Panc1 (cell line): Measurements from ENCODE around the gene SRCAP. TPM values are rescaled to one million over a fixed set of nuclear protein-coding genes. Genes with fewer than 3 reads are reported as not detected.

Source experiments
- ATAC-seq: fragments of 200-7000 bp; cut with Tn5 transposase; 2 replicates; pipeline ENCODE4 v1.9.1; 2020; ENCODE audit warnings: mild to moderate bottlenecking, moderate library complexity
- BruUV-seq: library from RNA; stranded (reverse); fragments of 400-500 nt; replicated peaks from 2 replicates; lab custom pipeline; 2021; lab: Mats Ljungman, UMichigan
- CTCF ChIA-PET: fragments of 300-600 bp; sonication (Branson Sonifier 250); formaldehyde crosslinking; loops from one replicate; lab custom pipeline; 2022; ENCODE audit warnings: antibody characterized with exemption; lab: Charles Lee
- POLR2A ChIA-PET: fragments of 300-600 bp; sonication (Branson Sonifier 250); formaldehyde crosslinking; loops from one replicate; lab custom pipeline; 2022; ENCODE audit warnings: antibody characterized with exemption; lab: Charles Lee
- DNase-seq: peaks from one replicate; pipeline ENCODE4 v3.0.0-alpha.2; 2010; ENCODE audit warnings: low read depth, low spot score
- H3K27ac ChIP-seq: 2 replicates; pipeline ENCODE4 v1.5.1; 2011; ENCODE audit warnings: mild to moderate bottlenecking, low read length, inconsistent platforms
- H3K27me3 ChIP-seq: fragments of 200-500 bp; sonication (Bioruptor generic); 2 replicates; pipeline ENCODE4 v1.6.0; 2014; ENCODE audit warnings: low read length, inconsistent platforms; ENCODE audit not compliant: control insufficient read depth, insufficient read depth
- H3K36me3 ChIP-seq: fragments of 200-500 bp; sonication (Bioruptor generic); 2 replicates; pipeline ENCODE4 v1.5.1; 2014; ENCODE audit warnings: inconsistent platforms, mild to moderate bottlenecking, low read length, moderate library complexity; ENCODE audit not compliant: control insufficient read depth, insufficient read depth
- H3K4me1 ChIP-seq: 2 replicates; pipeline ENCODE4 v1.5.1; 2011; ENCODE audit warnings: inconsistent platforms, mild to moderate bottlenecking, low read length, moderate library complexity; ENCODE audit not compliant: control insufficient read depth, insufficient read depth
- H3K4me3 ChIP-seq, 2 experiments: 2 replicates each; pipeline ENCODE4 v1.5.1; 2011 to 2012; ENCODE audit warnings: low read depth in 2 of 2, low read length in 2 of 2, mild to moderate bottlenecking in 2 of 2, inconsistent platforms in 1 of 2, moderate library complexity in 1 of 2
- H3K9me3 ChIP-seq: fragments of 200-500 bp; sonication (Bioruptor generic); 2 replicates; pipeline ENCODE4 v1.5.1; 2014; ENCODE audit warnings: low read depth, mild to moderate bottlenecking, inconsistent platforms, low read length, moderate library complexity; ENCODE audit not compliant: control insufficient read depth, insufficient read depth
- CTCF ChIP-seq: fragments of 450-650 bp; IDR thresholded peaks from 2 replicates; pipeline ENCODE4 v1.5.1; 2017; ENCODE audit warnings: mild to moderate bottlenecking
- POLR2AphosphoS5 ChIP-seq: IDR thresholded peaks from 2 replicates; pipeline ENCODE4 v1.6.1; 2012; ENCODE audit warnings: mild to moderate bottlenecking, low read depth, low read length, moderate library complexity
- SIN3A ChIP-seq: IDR thresholded peaks from 2 replicates; pipeline ENCODE4 v1.6.1; 2012; ENCODE audit warnings: low read depth, mild to moderate bottlenecking, low read length, moderate library complexity, borderline replicate concordance; ENCODE audit not compliant: insufficient read depth
- TCF7L2 ChIP-seq: IDR thresholded peaks from 2 replicates; pipeline ENCODE4 v1.6.1; 2011; ENCODE audit warnings: mild to moderate bottlenecking, low read depth, low read length, inconsistent platforms
- in situ Hi-C: cut with HindIII; loops from 2 replicates; pipeline ENCODE4 v1.10.0; 2016; ENCODE audit warnings: low sequenced_read_pairs, low pct_unique_long_range_greater_than_20kb
- intact Hi-C: fragments of 100-400 bp; cut with micrococcal nuclease; formaldehyde crosslinking; loops from one replicate; pipeline ENCODE4 v1.10.0; 2022; ENCODE audit not compliant: unreplicated experiment
- total RNA-seq: library from RNA; stranded (reverse); gene quantifications from one replicate; pipeline ENCODE4 v1.2.1, GENCODE V29; 2021; ENCODE audit not compliant: unreplicated experiment
- TF ChIP-seq, protein P1 (sequence below), 2 experiments: IDR thresholded peaks; 2 replicates each; pipeline ENCODE4 v1.6.1; 2011 to 2012; ENCODE audit warnings: low read depth in 2 of 2, control low read depth in 1 of 2, low read length in 1 of 2, mild to moderate bottlenecking in 1 of 2, moderate library complexity in 1 of 2; ENCODE audit not compliant: insufficient read depth in 1 of 2

Gene SRCAP
- total RNA-seq, 1 experiment from 2014 or later: 73.6 TPM

DNA sequence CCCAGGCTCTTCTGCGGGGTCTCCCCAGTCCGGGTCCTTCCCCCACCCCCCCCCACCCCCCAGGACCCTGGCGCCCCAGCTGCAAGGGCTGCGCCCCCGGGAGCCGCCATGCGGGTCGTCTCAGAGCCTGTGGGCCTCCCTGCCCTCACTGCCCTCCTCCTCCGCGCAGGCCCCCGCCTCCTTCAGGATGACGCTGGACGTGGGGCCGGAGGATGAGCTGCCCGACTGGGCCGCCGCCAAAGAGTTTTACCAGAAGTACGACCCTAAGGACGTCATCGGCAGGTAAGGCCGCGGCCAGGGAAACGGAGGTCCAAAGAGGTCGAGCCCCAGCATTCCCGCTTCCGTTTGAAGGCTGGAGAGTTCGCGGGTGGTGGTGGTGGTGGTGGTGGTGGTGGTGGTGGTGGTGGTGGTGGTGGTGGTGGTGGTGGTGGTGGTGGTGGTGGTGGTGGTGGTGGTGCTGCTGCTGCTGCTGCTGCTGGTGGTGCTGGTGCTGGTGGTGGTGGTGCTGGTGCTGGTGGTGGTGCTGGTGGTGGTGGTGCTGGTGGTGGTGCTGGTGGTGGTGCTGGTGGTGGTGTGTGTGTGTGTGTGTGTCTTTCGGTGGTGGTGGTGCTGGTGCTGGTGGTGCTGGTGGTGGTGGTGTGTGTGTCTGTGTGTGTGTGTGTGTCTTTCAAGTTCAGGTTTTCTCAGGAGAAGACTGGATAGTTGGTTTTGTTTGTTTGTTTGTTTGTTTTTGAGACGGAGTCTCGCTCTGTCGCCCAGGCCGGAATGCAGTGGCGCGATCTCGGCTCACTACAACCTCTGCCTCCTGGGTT, 49.9 kb downstream of the SRCAP start:
- ChIA-PET CTCF (interaction anchor here (0.6 kb wide), 1 partner anchor 120 kb away, joined by 6 read pairs; no protein-coding TSS in a partner anchor), POLR2A (no interaction called here)
- intact Hi-C loops (no loop called here), in situ Hi-C loops (no loop called here)
- peak overlapping the region; percentile 61 to 68 for H3K4me3 ChIP-seq
- H3K36me3 ChIP-seq: peaks cover 3% of the 10 kb centered on the region
- TF ChIP-seq SIN3A (no peak; the same call in 1 of the 2 replicates), CTCF (no peak), TCF7L2 (no peak), POLR2AphosphoS5 (no peak)
- TF ChIP-seq, protein P1, sequence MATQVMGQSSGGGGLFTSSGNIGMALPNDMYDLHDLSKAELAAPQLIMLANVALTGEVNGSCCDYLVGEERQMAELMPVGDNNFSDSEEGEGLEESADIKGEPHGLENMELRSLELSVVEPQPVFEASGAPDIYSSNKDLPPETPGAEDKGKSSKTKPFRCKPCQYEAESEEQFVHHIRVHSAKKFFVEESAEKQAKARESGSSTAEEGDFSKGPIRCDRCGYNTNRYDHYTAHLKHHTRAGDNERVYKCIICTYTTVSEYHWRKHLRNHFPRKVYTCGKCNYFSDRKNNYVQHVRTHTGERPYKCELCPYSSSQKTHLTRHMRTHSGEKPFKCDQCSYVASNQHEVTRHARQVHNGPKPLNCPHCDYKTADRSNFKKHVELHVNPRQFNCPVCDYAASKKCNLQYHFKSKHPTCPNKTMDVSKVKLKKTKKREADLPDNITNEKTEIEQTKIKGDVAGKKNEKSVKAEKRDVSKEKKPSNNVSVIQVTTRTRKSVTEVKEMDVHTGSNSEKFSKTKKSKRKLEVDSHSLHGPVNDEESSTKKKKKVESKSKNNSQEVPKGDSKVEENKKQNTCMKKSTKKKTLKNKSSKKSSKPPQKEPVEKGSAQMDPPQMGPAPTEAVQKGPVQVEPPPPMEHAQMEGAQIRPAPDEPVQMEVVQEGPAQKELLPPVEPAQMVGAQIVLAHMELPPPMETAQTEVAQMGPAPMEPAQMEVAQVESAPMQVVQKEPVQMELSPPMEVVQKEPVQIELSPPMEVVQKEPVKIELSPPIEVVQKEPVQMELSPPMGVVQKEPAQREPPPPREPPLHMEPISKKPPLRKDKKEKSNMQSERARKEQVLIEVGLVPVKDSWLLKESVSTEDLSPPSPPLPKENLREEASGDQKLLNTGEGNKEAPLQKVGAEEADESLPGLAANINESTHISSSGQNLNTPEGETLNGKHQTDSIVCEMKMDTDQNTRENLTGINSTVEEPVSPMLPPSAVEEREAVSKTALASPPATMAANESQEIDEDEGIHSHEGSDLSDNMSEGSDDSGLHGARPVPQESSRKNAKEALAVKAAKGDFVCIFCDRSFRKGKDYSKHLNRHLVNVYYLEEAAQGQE (IDR thresholded peaks at IDR 0.05; ENCODE audit: insufficient read depth in 1 of 2, low read depth in 2 of 2, low read length in 1 of 2): no peak
- ATAC-seq (peak; percentile 71), DNase-seq (no peak)
- no peaks in the 10 kb centered on the region for H3K27me3 ChIP-seq
- peaks cover 19% of the 10 kb centered on the region for H3K4me1 ChIP-seq
- no TSS peak for BruUV-seq
- no peak overlapping the region for H3K27ac ChIP-seq
- no peaks in the 10 kb centered on the region for H3K9me3 ChIP-seq

DNA sequence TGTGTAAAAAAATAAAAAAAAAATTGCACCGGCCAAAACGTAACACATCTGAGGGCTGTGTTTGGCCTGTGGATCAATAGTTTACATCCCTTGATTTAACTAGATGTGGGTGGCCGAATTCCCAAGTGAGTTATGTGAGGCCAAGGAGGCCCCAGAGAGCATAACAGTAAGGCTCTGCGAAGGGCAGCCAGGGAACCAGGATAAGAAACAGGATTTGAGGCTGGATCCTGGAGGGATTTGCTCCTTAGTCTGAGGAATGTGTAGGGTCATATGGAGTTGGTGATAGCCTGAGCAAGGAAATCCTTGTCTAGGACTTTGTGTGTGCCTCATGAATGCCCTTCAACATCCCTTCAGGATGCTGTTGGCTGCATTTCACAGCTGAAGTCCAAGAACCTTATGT, 51.2 kb downstream of the SRCAP start:
- no peak for DNase-seq
- ChIA-PET CTCF (no interaction called here), POLR2A (no interaction called here)
- intact Hi-C loops: no loop called here
- no TSS peak for BruUV-seq
- no peak overlapping the region; a peak in 1 of 4 replicates for H3K4me3 ChIP-seq
- in situ Hi-C loops: no loop called here
- no peaks in the 10 kb centered on the region for H3K27me3 ChIP-seq
- TF ChIP-seq, protein P1 (IDR thresholded peaks at IDR 0.05; ENCODE audit: insufficient read depth in 1 of 2, low read depth in 2 of 2, low read length in 1 of 2): no peak
- TF ChIP-seq TCF7L2 (no peak), POLR2AphosphoS5 (no peak), CTCF (no peak), SIN3A (no peak)
- no peak for ATAC-seq
- no peak overlapping the region for H3K27ac ChIP-seq
- peaks cover 19% of the 10 kb centered on the region for H3K4me1 ChIP-seq
- H3K36me3 ChIP-seq: peaks cover 3% of the 10 kb centered on the region
- H3K9me3 ChIP-seq: no peaks in the 10 kb centered on the region
